Smooth muscle cell of the brain vasculature (primary cell): Measurements from ENCODE around the gene PLEKHH2.

ENCODE experiments used
- DNase-seq: peaks from one replicate; pipeline ENCODE4 v3.0.0-alpha.2; 2012; ENCODE audit warnings: low read depth, low spot score

PLEKHH2 gene

DNA sequence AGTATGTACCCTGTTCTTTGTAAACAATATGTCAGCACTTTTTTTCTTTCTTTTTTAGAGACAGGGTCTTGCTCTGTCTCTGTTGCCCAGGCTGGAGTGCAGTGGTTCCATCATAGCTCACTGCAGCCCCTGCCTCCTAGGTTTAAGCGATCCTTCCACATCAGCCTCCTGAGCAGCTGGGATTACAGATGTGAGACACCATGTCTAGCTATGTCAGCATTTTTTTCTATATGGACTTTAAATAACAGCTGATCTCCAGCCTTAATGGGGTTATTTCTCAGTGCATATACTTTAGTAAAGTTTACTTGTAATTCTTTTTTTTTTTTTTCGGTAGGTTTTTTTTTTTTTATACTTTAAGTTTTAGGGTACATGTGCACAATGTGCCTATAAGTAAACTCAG is 174.9 kb downstream of the PLEKHH2 start:
- no peak for DNase-seq

DNA sequence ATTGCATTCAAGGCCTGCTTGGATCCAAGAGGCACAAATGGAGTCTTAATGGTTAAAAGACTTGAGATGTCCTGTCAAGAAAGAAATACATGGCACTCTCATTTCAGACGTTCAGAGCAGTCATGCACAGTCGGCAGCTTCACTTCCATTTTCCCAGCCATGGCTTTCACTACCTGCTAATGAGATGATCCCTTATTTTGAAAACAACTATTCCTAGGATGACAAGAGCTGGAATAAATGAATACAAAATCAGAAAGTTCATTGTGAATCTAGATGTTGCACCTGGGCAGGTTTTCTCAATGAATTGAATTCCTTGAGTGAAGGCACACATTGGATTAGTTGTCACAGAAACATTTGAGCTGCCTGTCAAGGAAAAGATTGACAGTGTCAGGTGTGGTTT is 175.9 kb downstream of the PLEKHH2 start:
- no peak for DNase-seq

DNA sequence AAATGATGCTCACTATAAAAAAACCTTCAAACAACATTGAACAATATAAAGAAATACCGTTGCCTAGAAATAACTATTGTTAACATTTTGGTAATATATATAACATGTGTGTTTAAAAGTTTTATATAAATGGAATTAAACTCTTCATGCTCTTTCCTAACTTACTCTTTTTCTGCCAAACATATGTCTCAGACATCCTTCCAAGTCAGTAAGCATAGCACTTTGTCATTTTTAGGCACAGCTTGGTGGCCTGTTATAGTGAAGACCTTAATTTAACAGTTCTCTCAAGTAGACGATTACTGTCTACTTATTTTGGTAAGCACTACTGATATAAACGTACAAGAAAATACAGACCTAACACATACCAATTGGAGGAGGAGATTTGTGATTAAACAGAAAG is 177.7 kb downstream of the PLEKHH2 start:
- DNase-seq = no peak
